ENCODE results near the gene EFTUD2. TPM values are rescaled to one million over a fixed set of nuclear protein-coding genes. Genes with fewer than 3 reads are reported as not detected.

EFTUD2 gene
- total and polyA plus RNA-seq, 2 of the 8 experiments (the other 6 are each of a cell fraction or from before 2014, with no cell fraction given) = 118 to 195 TPM

GRCh38 chr17:44854192-44854591, 45.1 kb downstream of the EFTUD2 start (continued):
- TF ChIP-seq, protein P1, sequence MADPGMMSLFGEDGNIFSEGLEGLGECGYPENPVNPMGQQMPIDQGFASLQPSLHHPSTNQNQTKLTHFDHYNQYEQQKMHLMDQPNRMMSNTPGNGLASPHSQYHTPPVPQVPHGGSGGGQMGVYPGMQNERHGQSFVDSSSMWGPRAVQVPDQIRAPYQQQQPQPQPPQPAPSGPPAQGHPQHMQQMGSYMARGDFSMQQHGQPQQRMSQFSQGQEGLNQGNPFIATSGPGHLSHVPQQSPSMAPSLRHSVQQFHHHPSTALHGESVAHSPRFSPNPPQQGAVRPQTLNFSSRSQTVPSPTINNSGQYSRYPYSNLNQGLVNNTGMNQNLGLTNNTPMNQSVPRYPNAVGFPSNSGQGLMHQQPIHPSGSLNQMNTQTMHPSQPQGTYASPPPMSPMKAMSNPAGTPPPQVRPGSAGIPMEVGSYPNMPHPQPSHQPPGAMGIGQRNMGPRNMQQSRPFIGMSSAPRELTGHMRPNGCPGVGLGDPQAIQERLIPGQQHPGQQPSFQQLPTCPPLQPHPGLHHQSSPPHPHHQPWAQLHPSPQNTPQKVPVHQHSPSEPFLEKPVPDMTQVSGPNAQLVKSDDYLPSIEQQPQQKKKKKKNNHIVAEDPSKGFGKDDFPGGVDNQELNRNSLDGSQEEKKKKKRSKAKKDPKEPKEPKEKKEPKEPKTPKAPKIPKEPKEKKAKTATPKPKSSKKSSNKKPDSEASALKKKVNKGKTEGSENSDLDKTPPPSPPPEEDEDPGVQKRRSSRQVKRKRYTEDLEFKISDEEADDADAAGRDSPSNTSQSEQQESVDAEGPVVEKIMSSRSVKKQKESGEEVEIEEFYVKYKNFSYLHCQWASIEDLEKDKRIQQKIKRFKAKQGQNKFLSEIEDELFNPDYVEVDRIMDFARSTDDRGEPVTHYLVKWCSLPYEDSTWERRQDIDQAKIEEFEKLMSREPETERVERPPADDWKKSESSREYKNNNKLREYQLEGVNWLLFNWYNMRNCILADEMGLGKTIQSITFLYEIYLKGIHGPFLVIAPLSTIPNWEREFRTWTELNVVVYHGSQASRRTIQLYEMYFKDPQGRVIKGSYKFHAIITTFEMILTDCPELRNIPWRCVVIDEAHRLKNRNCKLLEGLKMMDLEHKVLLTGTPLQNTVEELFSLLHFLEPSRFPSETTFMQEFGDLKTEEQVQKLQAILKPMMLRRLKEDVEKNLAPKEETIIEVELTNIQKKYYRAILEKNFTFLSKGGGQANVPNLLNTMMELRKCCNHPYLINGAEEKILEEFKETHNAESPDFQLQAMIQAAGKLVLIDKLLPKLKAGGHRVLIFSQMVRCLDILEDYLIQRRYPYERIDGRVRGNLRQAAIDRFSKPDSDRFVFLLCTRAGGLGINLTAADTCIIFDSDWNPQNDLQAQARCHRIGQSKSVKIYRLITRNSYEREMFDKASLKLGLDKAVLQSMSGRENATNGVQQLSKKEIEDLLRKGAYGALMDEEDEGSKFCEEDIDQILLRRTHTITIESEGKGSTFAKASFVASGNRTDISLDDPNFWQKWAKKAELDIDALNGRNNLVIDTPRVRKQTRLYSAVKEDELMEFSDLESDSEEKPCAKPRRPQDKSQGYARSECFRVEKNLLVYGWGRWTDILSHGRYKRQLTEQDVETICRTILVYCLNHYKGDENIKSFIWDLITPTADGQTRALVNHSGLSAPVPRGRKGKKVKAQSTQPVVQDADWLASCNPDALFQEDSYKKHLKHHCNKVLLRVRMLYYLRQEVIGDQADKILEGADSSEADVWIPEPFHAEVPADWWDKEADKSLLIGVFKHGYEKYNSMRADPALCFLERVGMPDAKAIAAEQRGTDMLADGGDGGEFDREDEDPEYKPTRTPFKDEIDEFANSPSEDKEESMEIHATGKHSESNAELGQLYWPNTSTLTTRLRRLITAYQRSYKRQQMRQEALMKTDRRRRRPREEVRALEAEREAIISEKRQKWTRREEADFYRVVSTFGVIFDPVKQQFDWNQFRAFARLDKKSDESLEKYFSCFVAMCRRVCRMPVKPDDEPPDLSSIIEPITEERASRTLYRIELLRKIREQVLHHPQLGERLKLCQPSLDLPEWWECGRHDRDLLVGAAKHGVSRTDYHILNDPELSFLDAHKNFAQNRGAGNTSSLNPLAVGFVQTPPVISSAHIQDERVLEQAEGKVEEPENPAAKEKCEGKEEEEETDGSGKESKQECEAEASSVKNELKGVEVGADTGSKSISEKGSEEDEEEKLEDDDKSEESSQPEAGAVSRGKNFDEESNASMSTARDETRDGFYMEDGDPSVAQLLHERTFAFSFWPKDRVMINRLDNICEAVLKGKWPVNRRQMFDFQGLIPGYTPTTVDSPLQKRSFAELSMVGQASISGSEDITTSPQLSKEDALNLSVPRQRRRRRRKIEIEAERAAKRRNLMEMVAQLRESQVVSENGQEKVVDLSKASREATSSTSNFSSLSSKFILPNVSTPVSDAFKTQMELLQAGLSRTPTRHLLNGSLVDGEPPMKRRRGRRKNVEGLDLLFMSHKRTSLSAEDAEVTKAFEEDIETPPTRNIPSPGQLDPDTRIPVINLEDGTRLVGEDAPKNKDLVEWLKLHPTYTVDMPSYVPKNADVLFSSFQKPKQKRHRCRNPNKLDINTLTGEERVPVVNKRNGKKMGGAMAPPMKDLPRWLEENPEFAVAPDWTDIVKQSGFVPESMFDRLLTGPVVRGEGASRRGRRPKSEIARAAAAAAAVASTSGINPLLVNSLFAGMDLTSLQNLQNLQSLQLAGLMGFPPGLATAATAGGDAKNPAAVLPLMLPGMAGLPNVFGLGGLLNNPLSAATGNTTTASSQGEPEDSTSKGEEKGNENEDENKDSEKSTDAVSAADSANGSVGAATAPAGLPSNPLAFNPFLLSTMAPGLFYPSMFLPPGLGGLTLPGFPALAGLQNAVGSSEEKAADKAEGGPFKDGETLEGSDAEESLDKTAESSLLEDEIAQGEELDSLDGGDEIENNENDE (IDR thresholded peaks at IDR 0.05; ENCODE audit: insufficient replicate concordance, low read length) = no peak
- TF ChIP-seq TAF7 (optimal IDR thresholded peaks at IDR 0.05; ENCODE audit: borderline replicate concordance, low read depth, low read length) (no peak), RBBP5 (IDR thresholded peaks at IDR 0.05; ENCODE audit: borderline replicate concordance, low read depth, low read length) (no peak), RNF2 (IDR thresholded peaks at IDR 0.05; ENCODE audit: borderline replicate concordance, low read depth, low read length, missing control alignments, poor library complexity, severe bottlenecking) (no peak), KDM4A (IDR thresholded peaks at IDR 0.05; ENCODE audit: low read depth, low read length, severe bottlenecking) (no peak), FOSL1 (IDR thresholded peaks at IDR 0.05; ENCODE audit: insufficient read depth, low read depth, low read length) (no peak), EGR1 (IDR thresholded peaks at IDR 0.05; ENCODE audit: borderline replicate concordance, low read depth, low read length) (no peak), GTF2F1 (IDR thresholded peaks at IDR 0.05; ENCODE audit: borderline replicate concordance, low read depth, low read length) (no peak), POLR2A (IDR thresholded peaks at IDR 0.05; ENCODE audit: control extremely low read depth in 1 of 2, low read depth in 2 of 2, low read length in 2 of 2) (no peak), EZH2 (IDR thresholded peaks at IDR 0.05; ENCODE audit: low read depth, low read length, severe bottlenecking) (no peak), BCL11A (IDR thresholded peaks at IDR 0.05; ENCODE audit: low read depth in 2 of 2, low read length in 2 of 2) (no peak), SUZ12 (IDR thresholded peaks at IDR 0.05; ENCODE audit: low read length) (no peak)
